ENCODE results near the gene RECK.
A peak's percentile ranks its signal among the peaks of the same experiment; 100 is the strongest.
"Not testable (repeated sequence)": the region's sequence is repeated elsewhere in the genome, so short reads cannot be mapped to it uniquely, and the experiment has no call there.

The RECK gene

GRCh38 chr9:36056896-36057295, 20.2 kb downstream of the RECK start:
- DNase-seq: no peak

- no peak for DNase-seq
These were observed 27.2 kb downstream of the RECK start for GRCh38 chr9:36063804-36064447.

GRCh38 chr9:36064448-36065037, 27.8 kb downstream of the RECK start:
- no peak for DNase-seq

- no peak for DNase-seq
These were observed 37.3 kb downstream of the RECK start for GRCh38 chr9:36074055-36074454.

- no peak for DNase-seq
These were observed 38.3 kb downstream of the RECK start for GRCh38 chr9:36074870-36075532.

- DNase-seq: no peak
These were observed 41.3 kb downstream of the RECK start for GRCh38 chr9:36078051-36078450.

- DNase-seq: no peak
These were observed 43.8 kb downstream of the RECK start for GRCh38 chr9:36080519-36080918.

- DNase-seq: no peak
These were observed 46.2 kb downstream of the RECK start for GRCh38 chr9:36082931-36083330.

GRCh38 chr9:36086442-36086841, 49.7 kb downstream of the RECK start:
- DNase-seq: no peak

- not testable (repeated sequence) for DNase-seq
These were observed 50.3 kb downstream of the RECK start for GRCh38 chr9:36087054-36087453.

- DNase-seq: no peak
These were observed 51.3 kb downstream of the RECK start for GRCh38 chr9:36088020-36088419.

GRCh38 chr9:36091026-36091953, 54.6 kb downstream of the RECK start:
- peak; percentile 37 for DNase-seq

- no peak for DNase-seq
These were observed 55.3 kb downstream of the RECK start for GRCh38 chr9:36092014-36092413.

- DNase-seq: no peak
These were observed 55.9 kb downstream of the RECK start for GRCh38 chr9:36092509-36093215.

- no peak for DNase-seq
These were observed 56.7 kb downstream of the RECK start for GRCh38 chr9:36093384-36093783.

- no peak for DNase-seq
These were observed 63.0 kb downstream of the RECK start for GRCh38 chr9:36099718-36100117.

GRCh38 chr9:36100532-36100931, 63.8 kb downstream of the RECK start:
- DNase-seq: no peak

GRCh38 chr9:36101916-36102741, 65.4 kb downstream of the RECK start:
- no peak for DNase-seq

- DNase-seq: no peak
These were observed 66.2 kb downstream of the RECK start for GRCh38 chr9:36102742-36103495.

- DNase-seq: no peak
These were observed 72.4 kb downstream of the RECK start for GRCh38 chr9:36109071-36109470.
